ENCODE measurements around the gene SRSF12.

SRSF12 gene

DNA sequence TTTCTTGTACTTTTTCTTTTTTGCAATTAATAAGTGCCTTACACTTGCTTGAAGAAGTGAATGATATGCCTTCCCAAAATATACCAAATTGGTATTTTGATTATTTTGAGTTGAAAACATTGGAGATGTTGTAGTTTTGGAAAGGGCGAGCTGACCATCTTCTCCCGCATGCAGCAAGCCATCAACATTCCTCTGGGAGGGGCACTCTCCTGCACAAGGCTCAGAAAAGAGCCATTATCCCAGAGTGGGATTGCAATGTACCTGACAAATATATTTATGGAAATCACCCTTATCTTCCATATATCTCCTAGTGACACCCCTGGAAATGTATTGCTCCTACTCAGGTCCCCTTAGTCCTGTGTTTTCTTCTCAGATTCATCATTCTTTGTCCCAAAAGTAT is 60.1 kb downstream of the SRSF12 start:
- H3K36me3 ChIP-seq (ENCODE audit: control insufficient read depth, insufficient read depth, low read length) = no peaks in the 10 kb centered on the region
- no peak for DNase-seq (ENCODE audit: extremely low read depth, insufficient read length)
- TF ChIP-seq, protein P1, sequence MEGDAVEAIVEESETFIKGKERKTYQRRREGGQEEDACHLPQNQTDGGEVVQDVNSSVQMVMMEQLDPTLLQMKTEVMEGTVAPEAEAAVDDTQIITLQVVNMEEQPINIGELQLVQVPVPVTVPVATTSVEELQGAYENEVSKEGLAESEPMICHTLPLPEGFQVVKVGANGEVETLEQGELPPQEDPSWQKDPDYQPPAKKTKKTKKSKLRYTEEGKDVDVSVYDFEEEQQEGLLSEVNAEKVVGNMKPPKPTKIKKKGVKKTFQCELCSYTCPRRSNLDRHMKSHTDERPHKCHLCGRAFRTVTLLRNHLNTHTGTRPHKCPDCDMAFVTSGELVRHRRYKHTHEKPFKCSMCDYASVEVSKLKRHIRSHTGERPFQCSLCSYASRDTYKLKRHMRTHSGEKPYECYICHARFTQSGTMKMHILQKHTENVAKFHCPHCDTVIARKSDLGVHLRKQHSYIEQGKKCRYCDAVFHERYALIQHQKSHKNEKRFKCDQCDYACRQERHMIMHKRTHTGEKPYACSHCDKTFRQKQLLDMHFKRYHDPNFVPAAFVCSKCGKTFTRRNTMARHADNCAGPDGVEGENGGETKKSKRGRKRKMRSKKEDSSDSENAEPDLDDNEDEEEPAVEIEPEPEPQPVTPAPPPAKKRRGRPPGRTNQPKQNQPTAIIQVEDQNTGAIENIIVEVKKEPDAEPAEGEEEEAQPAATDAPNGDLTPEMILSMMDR (IDR thresholded peaks at IDR 0.05; ENCODE audit: insufficient read depth, low read length, poor library complexity, severe bottlenecking) = no peak

DNA sequence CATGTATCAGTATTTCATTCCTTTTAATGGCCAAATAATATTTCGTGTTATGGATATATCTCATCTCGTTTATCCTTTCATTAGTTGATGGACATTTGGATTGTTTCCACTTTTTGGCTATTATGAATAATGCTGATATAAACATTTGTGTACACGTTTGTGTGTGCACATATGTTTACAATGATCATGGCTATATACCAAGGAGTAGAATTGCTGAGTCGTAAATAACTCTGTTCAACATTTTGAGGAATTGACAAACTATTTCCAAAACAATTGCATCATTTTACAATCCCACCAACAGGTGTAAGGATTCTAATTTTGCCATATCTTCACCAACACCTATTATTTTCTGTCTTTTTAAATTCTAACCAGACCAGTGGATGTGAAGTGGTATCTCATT is 63.7 kb downstream of the SRSF12 start:
- no peak for DNase-seq (ENCODE audit: extremely low read depth, insufficient read length)
- Histone ChIP-seq H3K36me3 (ENCODE audit: control insufficient read depth, insufficient read depth, low read length) (no peaks in the 10 kb centered on the region), H3K4me3 (replicated peaks; ENCODE audit: low read depth, low read length) (no peak overlapping the region), H3K27me3 (replicated peaks; ENCODE audit: control insufficient read depth, insufficient read depth, low read length) (no peaks in the 10 kb centered on the region)
- TF ChIP-seq, protein P1 (IDR thresholded peaks at IDR 0.05; ENCODE audit: insufficient read depth, low read length, poor library complexity, severe bottlenecking) = no peak

More for the DNA sequence above, 60.1 kb downstream of the SRSF12 start:
- H3K4me3 ChIP-seq (replicated peaks; ENCODE audit: low read depth, low read length) = no peak overlapping the region
- no peaks in the 10 kb centered on the region for H3K27me3 ChIP-seq (replicated peaks; ENCODE audit: control insufficient read depth, insufficient read depth, low read length)

GRCh38 chr6:89051676-89052075 is 66.2 kb downstream of the SRSF12 start:
- H3K36me3 ChIP-seq (ENCODE audit: control insufficient read depth, insufficient read depth, low read length) = no peaks in the 10 kb centered on the region
- TF ChIP-seq, protein P1 (IDR thresholded peaks at IDR 0.05; ENCODE audit: insufficient read depth, low read length, poor library complexity, severe bottlenecking) = no peak
- DNase-seq (ENCODE audit: extremely low read depth, insufficient read length) = no peak
- no peak overlapping the region for H3K4me3 ChIP-seq (replicated peaks; ENCODE audit: low read depth, low read length)
- no peaks in the 10 kb centered on the region for H3K27me3 ChIP-seq (replicated peaks; ENCODE audit: control insufficient read depth, insufficient read depth, low read length)

DNA sequence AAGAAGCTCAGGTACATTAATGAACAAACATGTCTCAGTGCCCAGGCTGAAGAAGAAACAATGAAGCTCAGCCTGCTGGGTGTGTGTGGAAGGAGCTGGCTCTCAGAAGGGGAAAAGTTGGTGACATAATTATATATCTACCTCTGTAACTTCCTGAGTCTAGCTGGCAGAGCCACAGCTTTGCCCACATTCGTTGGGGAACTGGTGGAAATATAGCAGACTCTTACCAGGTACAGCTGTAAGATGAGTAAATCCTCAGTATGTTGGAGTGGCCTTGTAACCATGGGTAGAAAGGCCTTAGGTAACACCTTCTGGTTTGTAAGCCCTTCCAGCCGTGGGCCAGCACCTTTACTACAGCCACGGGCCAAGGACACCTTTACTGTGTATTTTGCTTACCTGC is 67.2 kb downstream of the SRSF12 start:
- no peak overlapping the region for H3K4me3 ChIP-seq (replicated peaks; ENCODE audit: low read depth, low read length)
- TF ChIP-seq, protein P1 (IDR thresholded peaks at IDR 0.05; ENCODE audit: insufficient read depth, low read length, poor library complexity, severe bottlenecking) = no peak
- no peaks in the 10 kb centered on the region for H3K27me3 ChIP-seq (replicated peaks; ENCODE audit: control insufficient read depth, insufficient read depth, low read length)
- no peaks in the 10 kb centered on the region for H3K36me3 ChIP-seq (ENCODE audit: control insufficient read depth, insufficient read depth, low read length)
- no peak for DNase-seq (ENCODE audit: extremely low read depth, insufficient read length)

- Histone ChIP-seq H3K4me3 (replicated peaks; ENCODE audit: low read depth, low read length) (no peak overlapping the region), H3K27me3 (replicated peaks; ENCODE audit: control insufficient read depth, insufficient read depth, low read length) (no peaks in the 10 kb centered on the region), H3K36me3 (ENCODE audit: control insufficient read depth, insufficient read depth, low read length) (no peaks in the 10 kb centered on the region)
- TF ChIP-seq, protein P1 (IDR thresholded peaks at IDR 0.05; ENCODE audit: insufficient read depth, low read length, poor library complexity, severe bottlenecking) = no peak
- no peak for DNase-seq (ENCODE audit: extremely low read depth, insufficient read length)
Observed at GRCh38 chr6:89050155-89050554, 67.7 kb downstream of the SRSF12 start.

DNA sequence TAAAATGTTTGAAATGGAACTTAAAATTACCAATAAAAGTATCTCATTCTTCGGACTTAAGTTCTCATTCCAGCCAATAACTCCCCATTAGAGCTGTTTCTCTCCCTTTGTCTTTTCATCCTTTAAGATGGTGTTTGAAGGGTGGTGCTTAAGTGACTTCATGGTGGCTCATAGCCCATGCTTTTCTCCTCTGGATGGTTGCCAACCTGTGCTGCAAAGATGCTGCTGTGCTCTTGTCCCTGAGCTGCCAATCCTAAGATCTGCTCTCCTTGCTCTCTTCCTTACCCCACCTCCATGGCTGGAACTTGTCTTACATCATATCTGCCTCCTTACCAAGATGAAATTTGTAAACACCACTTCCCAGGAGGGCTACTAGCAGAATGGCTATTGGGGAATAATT is 68.9 kb downstream of the SRSF12 start:
- DNase-seq (ENCODE audit: extremely low read depth, insufficient read length) = no peak
- no peak overlapping the region for H3K4me3 ChIP-seq (replicated peaks; ENCODE audit: low read depth, low read length)
- no peaks in the 10 kb centered on the region for H3K27me3 ChIP-seq (replicated peaks; ENCODE audit: control insufficient read depth, insufficient read depth, low read length)
- TF ChIP-seq, protein P1 (IDR thresholded peaks at IDR 0.05; ENCODE audit: insufficient read depth, low read length, poor library complexity, severe bottlenecking) = no peak
- no peaks in the 10 kb centered on the region for H3K36me3 ChIP-seq (ENCODE audit: control insufficient read depth, insufficient read depth, low read length)

Data from GM06990 (cell line).